NCI-H1694 treated with DMSO at 0.1 percent for 48 hours (cell line): Measurements from ENCODE around the gene KLRB1.
"Not testable (repeated sequence)": the region's sequence is repeated elsewhere in the genome, so short reads cannot be mapped to it uniquely, and the experiment has no call there.

Experiments used
- DNase-seq: peaks from one replicate; lab custom pipeline; 2025; lab: John Stamatoyannopoulos, UW

Gene KLRB1

DNA sequence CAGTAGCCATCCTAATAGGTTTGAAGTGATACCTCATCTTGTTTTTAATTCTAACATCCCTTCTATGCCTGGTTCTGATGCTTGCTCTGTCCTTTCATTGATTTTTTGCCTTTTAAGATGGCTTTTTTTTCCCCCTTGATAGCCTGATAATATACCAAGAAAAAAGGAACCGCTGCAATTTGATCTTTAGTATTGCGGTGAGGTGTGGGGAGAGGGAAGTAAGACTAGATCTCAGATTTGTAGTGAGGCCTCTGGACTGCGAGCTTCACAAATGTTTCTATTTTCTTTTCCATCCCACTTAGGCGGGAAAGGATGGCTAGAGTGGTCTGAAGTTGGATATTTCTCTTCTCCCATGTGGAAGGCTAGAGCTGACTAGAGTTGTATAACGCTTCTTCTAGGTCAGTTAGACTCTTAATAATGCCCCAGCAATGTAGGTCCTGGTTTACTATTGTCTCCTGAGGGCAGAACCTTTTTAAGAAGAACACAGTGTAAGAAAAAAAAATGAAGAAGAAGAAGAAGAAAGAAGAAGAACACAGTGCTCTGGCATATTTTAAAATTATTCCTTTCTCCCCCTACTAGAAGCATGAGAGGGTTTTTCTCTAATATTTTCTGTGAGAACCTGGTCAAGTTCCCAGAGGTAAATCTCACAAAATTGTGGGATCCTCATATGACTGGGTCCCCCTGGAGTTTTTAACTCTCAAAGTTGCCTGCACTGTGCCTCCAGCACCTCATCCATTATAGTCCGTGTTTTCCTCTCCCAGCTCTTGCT is 11.9 kb upstream of the KLRB1 start:
- no peak for DNase-seq

DNA sequence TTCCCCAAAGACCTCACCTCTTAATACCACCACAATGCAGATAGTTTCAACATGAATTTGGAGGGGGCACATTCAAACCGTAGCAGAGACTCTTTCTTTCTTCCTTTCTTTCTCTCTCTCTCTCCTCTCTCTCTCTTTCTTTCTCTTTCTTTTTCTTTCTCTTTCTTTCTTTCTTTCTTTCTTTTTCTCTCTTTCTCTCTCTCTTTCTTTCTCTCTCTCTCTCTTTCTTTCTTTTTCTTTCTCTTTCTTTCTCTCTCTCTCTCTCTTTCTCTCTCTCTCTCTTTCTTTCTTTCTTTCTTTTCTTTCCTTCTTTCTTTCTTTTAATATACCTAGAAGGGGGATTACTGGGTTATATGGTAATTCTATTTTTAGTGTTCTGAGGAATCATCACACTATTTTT is 11.2 kb upstream of the KLRB1 start:
- not testable (repeated sequence) for DNase-seq

DNA sequence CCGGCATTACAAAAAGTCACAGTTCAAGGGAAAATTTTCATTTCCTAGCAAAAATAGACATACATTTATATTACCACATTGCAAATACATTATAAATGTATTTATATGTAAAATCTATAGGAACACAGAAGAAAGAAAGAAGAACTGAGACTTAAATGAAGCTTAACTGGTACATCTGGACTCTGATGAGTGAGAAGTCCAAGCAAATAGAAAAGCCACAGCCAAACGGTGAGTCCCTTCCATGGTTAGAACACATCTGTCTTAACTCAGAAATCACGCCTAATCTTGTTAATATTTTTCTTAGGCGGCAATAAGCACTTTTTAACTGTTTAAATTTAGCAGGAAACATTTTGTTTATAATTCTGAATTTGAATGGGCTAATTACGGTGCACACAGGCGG is 9.4 kb upstream of the KLRB1 start:
- DNase-seq: no peak

DNA sequence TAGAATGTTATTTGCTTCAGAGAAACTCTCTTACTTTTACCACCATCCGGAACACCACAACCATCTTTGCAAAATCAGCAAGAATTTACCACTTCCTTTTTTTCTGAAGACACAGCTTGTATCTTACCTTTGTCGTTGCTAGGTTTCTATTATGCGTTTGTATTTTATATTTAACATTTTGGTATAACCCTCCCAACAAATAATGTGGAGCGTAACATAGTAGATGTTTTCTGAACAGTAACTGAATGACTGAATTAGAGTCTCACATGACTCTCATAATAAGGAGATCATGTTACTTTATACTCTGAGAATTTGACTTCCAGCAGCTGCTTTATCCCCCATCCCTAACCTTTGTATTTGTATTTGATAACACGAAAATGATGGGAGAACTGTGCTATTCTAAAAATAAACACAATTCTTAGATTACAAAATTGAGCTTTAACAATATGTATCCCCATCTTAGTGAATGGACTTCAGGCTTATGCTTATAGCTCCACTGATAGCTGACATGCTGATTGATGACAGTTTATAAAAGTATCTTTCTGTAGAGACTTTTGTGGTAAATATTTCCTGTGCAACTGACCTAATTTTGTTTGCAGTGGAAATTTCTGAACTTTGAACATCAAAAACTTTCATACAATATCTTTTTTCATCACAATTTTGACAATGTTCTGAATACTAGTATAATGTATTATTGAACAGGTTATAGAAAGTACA is 7.9 kb upstream of the KLRB1 start:
- no peak for DNase-seq

DNA sequence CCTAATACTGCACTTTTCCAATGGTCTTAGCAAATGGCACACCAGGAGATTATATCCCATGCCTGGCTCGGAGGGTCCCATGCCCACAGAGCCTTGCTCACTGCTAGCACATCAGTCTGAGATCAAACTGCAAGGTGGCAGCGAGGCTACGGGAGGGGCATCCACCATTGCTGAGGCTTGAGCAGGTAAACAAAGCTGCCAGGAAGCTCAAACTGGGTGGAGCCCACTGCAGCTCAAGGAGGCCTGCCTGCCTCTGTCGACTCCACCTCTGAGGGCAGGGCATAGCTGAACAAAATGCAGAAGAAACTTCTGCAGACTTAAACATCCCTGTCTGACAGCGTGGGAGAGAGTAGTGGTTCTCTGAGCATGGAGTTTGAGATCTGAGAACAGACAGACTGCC is 2.9 kb upstream of the KLRB1 start:
- not testable (repeated sequence) for DNase-seq

DNA sequence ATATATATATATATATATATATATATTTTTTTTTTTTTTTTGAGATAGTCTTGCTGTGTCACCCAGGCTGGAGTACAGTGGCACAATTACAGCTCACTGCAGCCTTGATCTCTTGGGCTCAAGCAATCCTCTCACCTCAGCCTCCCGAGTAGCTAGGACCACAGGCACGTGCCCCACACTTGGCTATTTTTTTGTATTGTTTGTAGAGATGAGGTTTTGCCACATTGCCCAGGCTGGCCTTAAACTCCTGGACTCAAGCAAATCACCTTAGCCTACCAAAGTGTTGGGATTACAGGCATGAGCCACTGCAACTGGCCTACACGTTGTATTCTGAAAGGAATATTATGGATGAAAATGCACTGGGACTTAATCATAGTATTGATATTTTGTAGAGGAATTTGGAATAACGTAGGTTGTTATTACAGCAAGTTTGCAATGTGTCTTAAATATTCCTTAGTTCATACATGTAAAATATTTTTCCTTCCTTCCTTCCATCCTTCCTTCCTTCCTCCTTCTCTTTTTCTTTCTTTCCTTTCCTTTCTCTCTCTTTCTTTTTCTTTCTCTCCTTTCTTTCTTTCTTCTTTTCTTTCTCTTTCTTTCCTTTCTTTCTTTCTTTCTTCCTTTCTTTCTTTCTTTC is 862 bp downstream of the KLRB1 start:
- no peak for DNase-seq

- no peak for DNase-seq
Measured at GRCh38 chr12:9606247-9606646, 1.5 kb downstream of the KLRB1 start.

DNA sequence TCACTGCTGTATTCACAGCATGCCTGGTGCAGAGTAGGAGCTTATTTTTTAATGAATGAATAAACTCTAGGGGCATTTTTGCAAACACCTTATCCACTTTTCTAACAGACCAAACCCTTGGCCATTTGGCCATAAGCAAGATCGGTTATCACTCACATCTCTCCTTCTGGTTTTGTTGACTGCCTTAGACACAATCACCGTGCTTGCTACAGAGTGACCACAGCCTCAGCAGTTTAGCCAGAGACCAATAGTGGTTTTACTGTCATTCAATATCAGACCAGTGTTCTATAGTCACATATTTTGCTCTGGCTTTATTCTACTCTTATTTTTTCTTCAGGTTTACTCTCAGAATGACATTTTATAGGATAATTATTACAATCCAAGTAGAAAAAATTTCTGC is 2.2 kb downstream of the KLRB1 start:
- DNase-seq: no peak

GRCh38 chr12:9604287-9604686 is 3.4 kb downstream of the KLRB1 start:
- DNase-seq: no peak

- not testable (repeated sequence) for DNase-seq
Measured at GRCh38 chr12:9600426-9600825, 7.3 kb downstream of the KLRB1 start.

DNA sequence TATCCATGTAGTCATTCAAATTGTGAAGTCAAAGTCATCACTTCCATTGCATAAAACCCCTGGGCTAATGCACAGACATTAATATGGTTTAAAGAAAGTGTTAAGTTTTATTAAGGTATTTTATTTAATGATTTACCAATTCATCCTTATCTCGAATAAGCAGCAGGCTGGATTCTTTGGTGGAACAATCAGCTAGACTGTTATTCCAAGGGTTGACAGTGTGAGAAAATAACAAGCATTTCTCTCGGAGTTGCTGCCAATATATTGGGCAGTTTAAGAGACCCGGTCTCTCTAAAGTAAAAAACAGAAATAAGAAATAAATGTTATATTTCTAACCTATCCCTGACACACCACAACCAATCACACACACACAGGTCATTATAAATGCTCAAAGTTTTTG is 9.4 kb downstream of the KLRB1 start:
- DNase-seq: no peak

GRCh38 chr12:9597365-9597764 is 10.4 kb downstream of the KLRB1 start:
- DNase-seq: no peak

GRCh38 chr12:9590441-9590840 is 17.3 kb downstream of the KLRB1 start:
- DNase-seq: no peak

GRCh38 chr12:9588749-9589148 is 19.0 kb downstream of the KLRB1 start:
- no peak for DNase-seq

DNA sequence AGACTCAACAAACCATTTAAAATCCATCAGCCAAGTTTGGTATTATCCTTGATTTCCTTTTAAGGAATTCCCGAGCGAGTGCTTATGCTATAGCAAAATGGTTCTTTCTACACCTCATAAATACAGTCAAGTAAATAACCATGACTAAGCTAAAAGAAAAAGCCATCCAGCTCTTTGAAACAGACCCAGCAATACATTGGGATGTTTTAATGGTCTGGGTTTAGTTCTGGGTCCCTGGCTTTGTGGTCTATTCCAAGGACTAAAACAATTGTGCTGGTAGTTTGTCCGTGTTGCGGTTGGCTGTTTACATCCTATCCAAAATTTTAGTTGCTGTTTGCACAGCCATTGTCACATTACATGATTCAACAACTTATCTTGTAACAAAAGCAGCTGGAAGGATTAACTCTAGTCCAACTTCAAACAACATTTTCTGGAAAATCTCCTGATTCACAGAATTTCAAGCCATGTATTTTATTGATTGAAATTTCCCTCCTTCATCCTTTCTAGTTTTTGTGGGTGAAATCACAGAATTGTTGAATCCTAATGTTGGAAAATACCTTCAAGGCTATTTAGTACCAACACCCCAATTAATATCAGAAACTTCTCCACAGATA is 19.6 kb downstream of the KLRB1 start:
- DNase-seq: no peak

DNA sequence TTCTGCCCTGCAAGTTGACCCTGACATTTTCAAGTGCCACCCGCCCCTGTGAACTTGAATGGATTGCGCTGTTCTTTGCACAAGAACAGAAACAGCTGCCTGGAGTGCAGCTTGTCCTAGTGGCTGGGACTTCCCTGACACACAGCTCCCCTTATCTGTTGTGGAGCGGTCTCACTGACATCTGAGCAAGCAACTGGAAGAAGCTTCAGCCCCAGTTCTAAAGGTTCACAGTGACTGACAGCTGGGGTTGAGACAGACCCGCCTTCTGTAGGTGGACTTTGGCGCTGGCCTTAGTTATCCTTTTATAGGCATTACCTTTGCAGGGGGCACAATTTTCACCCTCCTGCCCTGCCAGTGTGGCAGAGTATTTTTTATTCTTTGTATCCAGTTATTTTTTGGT is 30.0 kb downstream of the KLRB1 start:
- not testable (repeated sequence) for DNase-seq

DNA sequence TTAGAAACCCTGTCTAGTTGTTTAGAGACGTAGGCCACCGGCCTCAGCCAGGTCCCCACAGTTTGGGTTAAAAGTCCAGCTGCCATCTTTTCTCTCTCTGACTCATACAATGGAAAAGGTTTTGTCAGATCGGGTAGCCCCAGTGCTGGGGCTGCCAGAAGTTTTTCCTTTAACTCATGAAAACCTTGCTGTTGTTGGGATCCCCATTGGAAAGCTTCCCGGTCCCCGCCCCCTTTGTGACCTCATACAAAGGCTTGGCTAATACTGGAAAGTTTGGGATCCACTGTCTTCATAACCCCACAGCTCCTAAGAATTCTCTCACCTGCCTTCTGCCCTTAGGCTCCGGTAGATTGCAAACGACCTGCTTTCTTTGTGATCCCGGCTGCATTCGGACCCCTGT is 40.6 kb downstream of the KLRB1 start:
- DNase-seq: not testable (repeated sequence)

- not testable (repeated sequence) for DNase-seq
Measured at GRCh38 chr12:9566113-9566512, 41.6 kb downstream of the KLRB1 start.

GRCh38 chr12:9564418-9564817 is 43.3 kb downstream of the KLRB1 start:
- DNase-seq: not testable (repeated sequence)

DNA sequence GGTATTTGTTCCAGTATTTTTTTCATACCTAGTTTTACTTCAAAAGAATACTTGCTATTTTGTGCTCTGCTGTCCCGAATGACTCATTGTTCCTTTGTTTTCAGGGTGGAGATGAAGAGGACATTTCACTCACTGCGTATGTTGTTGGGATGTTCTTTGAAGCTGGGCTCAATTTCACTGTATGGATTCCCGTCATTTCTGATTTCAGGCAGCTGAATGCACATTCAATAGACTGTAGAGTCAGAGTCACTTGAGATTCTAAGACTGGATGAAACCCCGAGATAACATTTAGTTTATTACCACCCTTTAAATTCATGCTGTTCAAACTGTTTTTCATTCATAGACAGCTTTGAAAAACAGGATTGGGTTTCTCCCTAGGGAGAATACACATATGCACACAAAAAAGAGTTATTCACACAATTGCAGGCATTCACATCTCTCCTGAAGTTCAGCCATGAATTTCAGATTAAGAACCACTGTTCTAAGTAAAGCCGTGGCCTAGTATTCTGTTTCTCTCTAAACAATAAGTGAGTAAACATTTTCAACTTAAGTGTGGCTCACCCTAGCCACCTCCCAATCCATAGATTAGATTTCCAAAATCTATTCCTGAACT is 44.8 kb downstream of the KLRB1 start:
- DNase-seq: not testable (repeated sequence)

DNA sequence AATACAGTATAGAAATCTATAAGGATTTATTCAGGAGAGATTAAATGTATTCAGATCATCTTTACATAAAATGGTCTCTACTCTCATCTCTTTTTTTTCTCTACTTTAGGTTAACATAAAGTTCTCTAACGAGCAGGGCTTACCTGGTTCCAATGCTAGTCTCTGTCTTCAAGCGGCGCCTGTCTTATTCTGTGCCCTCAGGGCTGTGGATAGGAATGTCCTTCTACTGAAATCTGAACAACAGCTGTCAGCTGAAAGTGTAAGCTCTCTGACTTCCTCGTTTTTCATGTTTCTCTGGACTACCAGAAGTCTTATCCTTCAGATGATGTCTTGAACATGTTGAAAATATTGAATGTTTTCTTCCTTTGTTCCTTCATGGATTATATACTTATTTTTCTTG is 62.2 kb downstream of the KLRB1 start:
- not testable (repeated sequence) for DNase-seq
